ENCODE measurements around the gene CCDC88B. TPM values are rescaled to one million over a fixed set of nuclear protein-coding genes. Genes with fewer than 3 reads are reported as not detected.

CCDC88B gene
- total and polyA plus RNA-seq, 9 of the 15 experiments (the other 6 are each of a cell fraction or from before 2014, with no cell fraction given) = 0.13 to 18.1 (median 7.9) TPM

DNA sequence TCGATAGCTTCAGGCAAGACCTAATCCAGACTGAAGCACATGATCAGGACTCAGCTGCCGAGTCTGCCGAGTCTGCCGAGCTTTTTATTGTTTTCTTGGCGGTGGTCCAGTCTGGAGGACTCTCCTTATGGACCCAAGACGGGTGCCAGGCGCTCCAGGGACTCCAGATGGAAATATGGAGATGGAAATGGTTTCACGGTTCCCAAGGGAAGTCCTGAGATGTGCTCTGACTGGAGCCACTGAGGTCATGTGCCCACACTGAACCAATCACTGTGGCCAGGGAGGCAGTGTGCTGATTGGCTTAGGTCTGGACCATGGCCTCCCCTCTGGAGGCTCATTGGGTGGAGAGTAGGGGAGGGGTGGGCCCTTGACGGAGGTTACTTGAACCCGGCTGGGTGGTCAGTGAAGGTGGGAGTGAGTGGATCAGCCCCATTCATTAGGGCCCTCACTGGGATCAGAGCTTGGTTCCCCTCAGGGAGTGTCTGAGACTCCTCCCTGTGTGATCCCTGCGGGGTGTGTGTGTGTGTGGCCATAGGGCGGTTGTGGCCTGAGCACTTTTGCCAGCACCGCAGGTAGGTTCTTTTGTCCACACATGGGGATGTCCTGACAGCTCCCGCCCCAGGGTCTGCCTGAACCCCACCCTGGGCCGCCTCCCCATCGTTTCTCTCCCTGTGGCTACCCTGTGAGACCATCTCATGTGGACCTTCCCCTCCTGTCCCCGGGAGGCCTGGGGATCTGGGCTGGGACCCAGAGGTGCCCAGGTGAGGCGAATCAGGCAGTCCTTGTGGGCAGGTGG, 33.0 kb downstream of the CCDC88B start (continued):
- TF ChIP-seq CUX1 (CRISPR knock-in tag; IDR thresholded peaks at IDR 0.05) (no peak), MTA3 (IDR thresholded peaks at IDR 0.05; ENCODE audit: borderline replicate concordance) (no peak), YY1 (IDR thresholded peaks at IDR 0.05; ENCODE audit: borderline replicate concordance in 1 of 3, control insufficient read depth in 1 of 3, extremely low read depth in 1 of 3, insufficient read depth in 3 of 3, insufficient read length in 1 of 3, insufficient replicate concordance in 2 of 3, low read depth in 1 of 3, low read length in 2 of 3) (no peak), FOXP4 (CRISPR knock-in tag; IDR thresholded peaks at IDR 0.05; ENCODE audit: borderline replicate concordance) (no peak), MTA1 (IDR thresholded peaks at IDR 0.05; ENCODE audit: borderline replicate concordance) (no peak), TAL1 (IDR thresholded peaks at IDR 0.05) (no peak), HDAC8 (tag; IDR thresholded peaks at IDR 0.05) (no peak), PHF20 (IDR thresholded peaks at IDR 0.05; ENCODE audit: partially characterized antibody) (peak; percentile 35), THRB (CRISPR knock-in tag; conservative IDR thresholded peaks at IDR 0.05) (0 out of 2 replicates have a peak, but pooled peaks have one; percentile 62), MIER1 (IDR thresholded peaks at IDR 0.05; ENCODE audit: low read depth) (no peak), MEF2D (tag; conservative IDR thresholded peaks at IDR 0.05; ENCODE audit: low read depth) (no peak)
